CD1c-positive myeloid dendritic cell (primary cell): ENCODE results near the gene UBE2B.
"Not testable (repeated sequence)": the region's sequence is repeated elsewhere in the genome, so short reads cannot be mapped to it uniquely, and the experiment has no call there.

ENCODE experiments used
- DNase-seq: peaks from one replicate; pipeline ENCODE4 v3.0.0-alpha.2; 2016; ENCODE audit errors: extremely low spot score

The UBE2B gene

GRCh38 chr5:134398609-134399155 lies 27.3 kb downstream of the UBE2B start:
- no peak for DNase-seq

DNA sequence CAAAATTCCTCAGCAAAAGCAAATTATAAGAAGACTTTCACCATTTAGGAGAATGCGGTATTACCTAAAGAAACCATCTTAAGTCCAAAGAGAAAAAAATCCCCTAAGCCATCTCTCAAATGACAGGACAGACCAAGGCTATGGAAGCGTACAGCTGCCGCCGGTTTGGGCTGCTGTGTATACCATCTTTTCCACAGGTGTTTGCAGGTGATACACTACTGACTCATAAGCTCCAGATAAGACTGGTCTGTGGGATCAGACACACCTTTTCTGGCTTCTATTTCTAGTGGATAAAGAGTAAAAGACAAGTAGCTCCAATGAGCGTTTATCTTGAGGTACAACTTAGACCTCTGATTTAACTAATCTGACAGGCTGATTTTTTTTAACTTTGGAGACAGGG lies 32.6 kb downstream of the UBE2B start:
- no peak for DNase-seq

- no peak for DNase-seq
Observed at GRCh38 chr5:134406390-134406789, 35.0 kb downstream of the UBE2B start.

GRCh38 chr5:134409321-134409720 lies 38.0 kb downstream of the UBE2B start:
- no peak for DNase-seq

DNA sequence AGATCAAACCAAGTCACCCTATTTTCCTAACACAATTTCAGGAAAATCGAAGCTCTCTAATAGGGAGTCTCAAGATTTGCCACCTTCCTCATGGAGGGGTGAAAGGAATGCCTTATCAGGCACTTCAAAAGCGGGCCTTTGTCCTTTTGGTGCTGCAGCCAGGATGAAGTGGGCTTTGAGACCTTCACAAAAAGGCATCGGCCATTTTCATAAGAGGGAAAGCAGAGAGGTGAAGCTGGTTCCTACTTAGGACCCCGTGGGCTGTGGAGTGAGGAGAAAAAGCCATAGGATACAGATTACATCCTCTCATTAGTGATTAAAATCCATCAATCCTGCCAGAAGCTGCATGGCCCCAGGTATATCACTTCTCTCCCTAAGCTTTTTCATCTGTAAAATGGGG lies 39.5 kb downstream of the UBE2B start:
- no peak for DNase-seq

GRCh38 chr5:134411228-134411545 lies 39.8 kb downstream of the UBE2B start:
- no peak for DNase-seq

GRCh38 chr5:134411546-134412266 lies 40.3 kb downstream of the UBE2B start, which contains the start of gene CDKN2AIPNL:
TSS of gene CDKN2AIPNL (minus strand) at chr5:134411881. CDS start at chr5:134411854, 27 bp downstream.
- DNase-seq = peak; percentile 89

- no peak for DNase-seq
Observed at GRCh38 chr5:134413046-134413445, 41.7 kb downstream of the UBE2B start.

GRCh38 chr5:134417707-134418106 lies 46.3 kb downstream of the UBE2B start:
- DNase-seq = no peak

GRCh38 chr5:134418958-134419357 lies 47.6 kb downstream of the UBE2B start:
- DNase-seq = no peak

GRCh38 chr5:134420343-134420742 lies 49.0 kb downstream of the UBE2B start:
- no peak for DNase-seq

- not testable (repeated sequence) for DNase-seq
Observed at GRCh38 chr5:134421038-134421437, 49.7 kb downstream of the UBE2B start.

DNA sequence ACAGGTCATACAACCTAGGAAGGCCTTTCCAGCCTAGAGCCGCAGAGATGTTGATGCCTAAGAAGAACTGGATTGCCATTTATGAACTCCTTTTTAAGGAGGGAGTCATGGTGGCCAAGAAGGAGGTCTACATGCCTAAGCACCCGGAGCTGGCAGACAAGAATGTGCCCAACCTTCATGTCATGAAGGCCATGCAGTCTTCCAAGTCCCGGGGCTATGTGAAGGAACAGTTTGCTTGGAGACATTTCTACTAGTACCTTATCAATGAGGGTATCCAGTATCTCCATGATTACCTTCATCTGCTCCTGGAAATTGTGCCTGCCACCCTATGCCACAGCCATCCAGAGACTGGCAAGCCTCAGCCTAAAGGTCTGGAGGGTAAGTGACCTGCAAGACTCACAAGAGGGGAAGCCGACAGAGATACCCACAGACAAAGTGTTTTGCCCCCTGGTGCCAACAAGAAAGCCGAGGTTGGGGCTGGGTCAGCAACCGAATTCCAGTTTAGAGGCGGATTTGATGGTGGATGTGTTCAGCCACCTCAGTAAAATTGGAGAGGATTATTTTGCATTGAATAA lies 51.5 kb downstream of the UBE2B start:
- DNase-seq = no peak

DNA sequence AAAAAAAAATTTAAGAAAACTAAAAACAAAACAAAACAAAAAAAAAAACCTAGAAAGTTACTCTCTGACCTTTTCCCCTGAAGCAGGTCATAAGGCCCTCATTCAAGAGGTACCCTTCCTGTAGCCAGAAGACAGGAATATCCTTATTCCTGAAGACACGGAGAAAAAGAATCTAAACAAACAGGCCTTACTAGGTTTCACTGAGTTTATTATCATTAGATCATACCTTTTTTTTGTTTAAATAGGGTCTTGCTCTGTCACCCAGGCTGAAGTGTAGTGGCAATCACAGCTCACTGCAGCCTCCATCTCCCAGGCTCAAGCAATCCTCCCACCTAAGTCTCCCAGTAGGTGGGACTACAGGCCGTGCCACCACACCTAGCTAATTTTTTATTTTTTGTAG lies 52.0 kb downstream of the UBE2B start:
- no peak for DNase-seq

DNA sequence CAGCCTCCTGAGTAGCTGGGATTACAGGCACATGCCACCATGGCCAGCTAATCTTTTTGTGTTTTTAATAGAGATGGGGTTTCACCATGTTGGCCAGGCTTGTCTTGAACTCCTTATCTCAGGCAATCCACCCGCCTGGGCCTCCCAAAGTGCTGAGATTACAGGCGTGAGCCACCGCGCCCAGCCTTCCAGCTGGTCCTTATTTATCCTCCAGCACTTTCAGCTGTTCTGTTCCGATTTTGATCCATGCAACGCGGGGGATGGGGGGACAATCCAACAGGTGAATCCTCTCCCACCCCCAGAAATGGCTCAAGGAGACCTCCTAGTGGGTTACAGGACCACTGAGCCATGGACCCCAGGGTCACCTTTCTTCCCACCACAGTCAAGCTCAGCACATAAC lies 55.0 kb downstream of the UBE2B start:
- DNase-seq = no peak

DNA sequence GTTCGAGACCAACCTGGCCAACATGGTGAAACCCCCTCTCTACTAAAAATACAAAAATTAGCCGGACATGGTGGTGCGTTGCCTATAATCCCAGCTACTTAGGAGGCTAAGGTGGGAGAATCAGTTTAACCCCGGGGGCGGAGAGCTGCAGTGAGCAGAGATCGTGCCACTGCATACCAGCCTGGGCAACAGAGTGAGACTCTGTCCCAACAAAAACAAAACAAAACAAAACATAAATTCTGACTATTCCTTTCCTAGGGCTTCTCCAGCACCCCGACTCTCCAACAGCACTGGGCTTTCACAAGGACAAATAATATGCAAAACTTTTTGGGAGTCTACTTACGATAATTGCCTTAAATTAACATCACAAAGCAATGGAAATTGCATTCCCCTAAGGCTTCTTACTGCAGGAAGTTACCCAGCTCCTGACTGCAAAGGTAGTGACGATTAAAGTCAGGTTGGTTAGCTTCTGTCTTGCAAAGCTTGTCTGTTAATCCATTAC lies 56.2 kb downstream of the UBE2B start:
- DNase-seq = no peak

DNA sequence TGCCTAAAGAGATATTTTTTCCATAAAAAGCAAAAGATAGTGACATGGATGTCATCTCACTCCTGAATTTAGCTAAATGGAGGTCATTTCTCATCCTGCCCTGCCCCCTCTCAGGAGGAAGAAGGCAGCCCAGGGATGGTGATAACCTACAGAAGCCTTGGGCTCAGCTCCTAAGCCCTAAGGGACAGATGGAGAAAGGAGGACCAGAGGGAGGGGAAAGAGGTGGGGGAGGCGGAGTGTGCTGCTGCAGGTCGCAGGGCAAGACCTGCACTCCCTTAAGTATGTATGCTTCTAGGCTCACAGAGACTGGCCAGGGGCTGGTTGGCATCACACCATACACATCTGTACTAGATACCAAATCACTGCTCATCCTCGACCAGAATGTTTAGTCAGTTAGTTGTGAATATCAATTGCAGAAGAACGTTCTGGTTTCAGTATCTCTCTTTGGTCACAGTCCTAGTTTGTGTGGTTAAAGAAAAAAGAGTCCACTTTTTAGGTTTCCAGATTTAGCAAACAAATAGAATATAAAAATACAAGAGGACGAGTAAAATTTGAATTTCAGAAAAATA lies 58.7 kb downstream of the UBE2B start:
- DNase-seq = no peak

GRCh38 chr5:134432174-134432573 lies 60.8 kb downstream of the UBE2B start:
- no peak for DNase-seq

GRCh38 chr5:134432677-134433359 lies 61.4 kb downstream of the UBE2B start:
- DNase-seq = no peak

DNA sequence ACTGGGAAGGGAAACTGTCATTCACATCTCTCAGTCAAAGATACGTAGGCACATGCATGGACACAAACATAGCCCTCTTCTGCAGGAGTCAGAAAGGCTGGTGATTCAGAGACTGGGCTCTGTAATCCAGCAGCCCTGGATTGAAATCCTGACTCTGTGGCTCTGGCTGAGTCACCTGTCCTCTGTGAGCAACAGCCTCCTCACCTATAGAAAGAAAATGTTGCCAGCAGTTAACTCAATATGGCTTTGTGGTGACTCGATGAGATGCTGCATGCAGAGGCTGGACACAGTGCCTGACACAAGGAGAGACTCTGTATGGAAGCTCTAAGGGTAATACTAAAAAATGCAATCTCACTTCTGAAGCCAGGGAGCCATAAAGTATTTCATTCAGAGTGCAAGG lies 64.2 kb downstream of the UBE2B start:
- no peak for DNase-seq

DNA sequence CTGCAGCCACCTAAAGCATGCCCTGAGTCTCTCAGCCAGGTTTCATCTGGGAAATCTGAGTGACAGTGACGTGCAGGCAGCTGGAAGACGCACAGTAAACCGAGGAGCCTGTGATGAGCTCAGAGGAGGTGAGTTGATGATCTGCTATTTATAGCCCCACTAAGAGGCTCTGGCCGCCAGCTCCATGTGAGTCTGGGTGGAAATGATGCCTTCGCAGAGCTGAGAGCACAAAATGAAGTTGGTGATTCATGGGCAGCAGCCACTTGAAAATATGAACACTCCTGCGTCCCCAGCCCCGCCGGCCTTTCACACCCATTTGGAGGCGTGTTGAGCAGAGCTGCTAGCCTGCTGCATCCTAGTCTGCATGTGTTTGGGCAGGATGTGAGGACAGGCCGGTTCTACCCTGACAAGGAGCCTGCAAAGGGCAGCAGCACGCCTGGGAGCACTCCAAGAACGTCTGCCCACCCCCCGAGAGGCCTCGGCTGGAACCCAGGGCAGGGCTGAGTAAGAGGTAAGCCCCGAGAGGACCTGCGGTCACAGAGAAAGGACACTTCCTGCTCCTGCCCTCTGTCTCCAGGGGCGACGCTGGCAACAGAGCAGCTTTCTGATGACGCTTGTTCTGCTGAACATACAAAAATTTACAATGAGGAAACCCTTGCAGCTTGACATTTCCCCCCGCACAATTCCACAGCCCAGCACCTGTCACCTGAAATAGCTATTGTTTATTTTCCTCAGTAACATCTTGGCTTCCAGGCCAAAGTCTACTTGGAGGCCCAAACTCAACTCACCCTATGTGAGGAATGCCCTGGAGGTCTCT lies 65.4 kb downstream of the UBE2B start:
- peak; percentile 86 for DNase-seq
